ENCODE measurements around the gene TSPAN3.

TSPAN3 gene

GRCh38 chr15:77071305-77072223, 655 bp upstream of the TSPAN3 start:
- Histone ChIP-seq H3K36me3 (ENCODE audit: control insufficient read depth, insufficient read depth, low read length) (no peaks in the 10 kb centered on the region), H2BK15ac (replicated peaks; ENCODE audit: low read depth) (no peak overlapping the region), H3K4me2 (ENCODE audit: low read length) (no peak overlapping the region), H4K8ac (ENCODE audit: low read depth, low read length) (peak overlapping the region; percentile 68), H3K9ac (ENCODE audit: low read length) (no peak overlapping the region), H2BK120ac (ENCODE audit: low read depth, low read length) (no peak overlapping the region), H3K23ac (ENCODE audit: low read length) (no peak overlapping the region), H3K4ac (ENCODE audit: low read depth, low read length) (no peak overlapping the region), H3K27me3 (ENCODE audit: insufficient read depth, low read length, poor library complexity) (no peaks in the 10 kb centered on the region), H2BK5ac (ENCODE audit: low read length) (no peak overlapping the region), H3K4me1 (ENCODE audit: control insufficient read depth, low read depth, low read length) (peaks cover 3% of the 10 kb centered on the region), H3K56ac (ENCODE audit: low read length) (peak overlapping the region; percentile 18), H2AK5ac (ENCODE audit: low read length) (no peak overlapping the region), H3K79me2 (ENCODE audit: control insufficient read depth, insufficient read depth, low read length) (peaks cover 16% of the 10 kb centered on the region), H3K27ac (ENCODE audit: low read depth, low read length) (no peak overlapping the region), H3K18ac (ENCODE audit: low read length) (no peak overlapping the region), H3K4me3 (ENCODE audit: low read length) (no peak overlapping the region), H3K79me1 (ENCODE audit: low read length) (peaks cover 11% of the 10 kb centered on the region), H4K5ac (ENCODE audit: low read length) (no peak overlapping the region)
- WGBS (ENCODE audit: extremely low coverage, insufficient coverage, low lambda C conversion rate): no CpG with 5 or more reads among the region's 15 CpGs
- DNase-seq: no peak

- Histone ChIP-seq H3K18ac (ENCODE audit: low read length) (peak overlapping the region; percentile 93), H3K36me3 (ENCODE audit: control insufficient read depth, insufficient read depth, low read length) (no peaks in the 10 kb centered on the region), H3K9ac (ENCODE audit: low read length) (peak overlapping the region; percentile 88), H3K4me2 (ENCODE audit: low read length) (peak overlapping the region; percentile 34), H3K56ac (ENCODE audit: low read length) (peak overlapping the region; percentile 97), H2BK120ac (ENCODE audit: low read depth, low read length) (no peak overlapping the region), H4K8ac (ENCODE audit: low read depth, low read length) (no peak overlapping the region), H2BK5ac (ENCODE audit: low read length) (no peak overlapping the region), H3K27me3 (ENCODE audit: insufficient read depth, low read length, poor library complexity) (no peaks in the 10 kb centered on the region), H4K5ac (ENCODE audit: low read length) (no peak overlapping the region), H3K27ac (ENCODE audit: low read depth, low read length) (no peak overlapping the region), H2BK15ac (replicated peaks; ENCODE audit: low read depth) (no peak overlapping the region), H3K79me2 (ENCODE audit: control insufficient read depth, insufficient read depth, low read length) (peaks cover 16% of the 10 kb centered on the region), H3K79me1 (ENCODE audit: low read length) (peaks cover 11% of the 10 kb centered on the region), H3K23ac (ENCODE audit: low read length) (no peak overlapping the region), H3K4ac (ENCODE audit: low read depth, low read length) (no peak overlapping the region), H3K4me1 (ENCODE audit: control insufficient read depth, low read depth, low read length) (peaks cover 3% of the 10 kb centered on the region), H2AK5ac (ENCODE audit: low read length) (no peak overlapping the region), H3K4me3 (ENCODE audit: low read length) (peak overlapping the region; percentile 81)
- no CpG with 5 or more reads among the region's 18 CpGs for WGBS (ENCODE audit: extremely low coverage, insufficient coverage, low lambda C conversion rate)
- DNase-seq: no peak
Measured at GRCh38 chr15:77070180-77070494, 772 bp downstream of the TSPAN3 start.

GRCh38 chr15:77069521-77070121, 1.3 kb downstream of the TSPAN3 start:
- no peak for DNase-seq
- H3K18ac ChIP-seq (ENCODE audit: low read length): no peak overlapping the region
- WGBS (ENCODE audit: extremely low coverage, insufficient coverage, low lambda C conversion rate): no CpG with 5 or more reads among the region's 13 CpGs
- H3K79me2 ChIP-seq (ENCODE audit: control insufficient read depth, insufficient read depth, low read length): peaks cover 16% of the 10 kb centered on the region
- peaks cover 11% of the 10 kb centered on the region for H3K79me1 ChIP-seq (ENCODE audit: low read length)
- H2BK15ac ChIP-seq (replicated peaks; ENCODE audit: low read depth): no peak overlapping the region
- no peak overlapping the region for H4K8ac ChIP-seq (ENCODE audit: low read depth, low read length)
- peak overlapping the region; percentile 34 for H3K4me2 ChIP-seq (ENCODE audit: low read length)
- H3K4me1 ChIP-seq (ENCODE audit: control insufficient read depth, low read depth, low read length): peaks cover 3% of the 10 kb centered on the region
- H3K9ac ChIP-seq (ENCODE audit: low read length): peak overlapping the region; percentile 88
- H3K27me3 ChIP-seq (ENCODE audit: insufficient read depth, low read length, poor library complexity): no peaks in the 10 kb centered on the region
- H3K4ac ChIP-seq (ENCODE audit: low read depth, low read length): no peak overlapping the region
- peak overlapping the region; percentile 97 for H3K56ac ChIP-seq (ENCODE audit: low read length)
- H2AK5ac ChIP-seq (ENCODE audit: low read length): no peak overlapping the region
- H2BK120ac ChIP-seq (ENCODE audit: low read depth, low read length): no peak overlapping the region
- no peak overlapping the region for H3K4me3 ChIP-seq (ENCODE audit: low read length)
- H2BK5ac ChIP-seq (ENCODE audit: low read length): no peak overlapping the region
- H4K5ac ChIP-seq (ENCODE audit: low read length): no peak overlapping the region
- H3K27ac ChIP-seq (ENCODE audit: low read depth, low read length): no peak overlapping the region
- H3K23ac ChIP-seq (ENCODE audit: low read length): no peak overlapping the region
- no peaks in the 10 kb centered on the region for H3K36me3 ChIP-seq (ENCODE audit: control insufficient read depth, insufficient read depth, low read length)

- Histone ChIP-seq H3K9ac (ENCODE audit: low read length) (no peak overlapping the region), H3K23ac (ENCODE audit: low read length) (no peak overlapping the region), H3K27ac (ENCODE audit: low read depth, low read length) (no peak overlapping the region), H2BK15ac (replicated peaks; ENCODE audit: low read depth) (no peak overlapping the region), H3K4me3 (ENCODE audit: low read length) (no peak overlapping the region), H4K5ac (ENCODE audit: low read length) (no peak overlapping the region), H2BK120ac (ENCODE audit: low read depth, low read length) (no peak overlapping the region), H3K79me2 (ENCODE audit: control insufficient read depth, insufficient read depth, low read length) (peaks cover 16% of the 10 kb centered on the region), H3K79me1 (ENCODE audit: low read length) (peaks cover 13% of the 10 kb centered on the region), H2AK5ac (ENCODE audit: low read length) (no peak overlapping the region), H3K56ac (ENCODE audit: low read length) (no peak overlapping the region), H3K36me3 (ENCODE audit: control insufficient read depth, insufficient read depth, low read length) (no peaks in the 10 kb centered on the region), H3K4ac (ENCODE audit: low read depth, low read length) (no peak overlapping the region), H3K4me2 (ENCODE audit: low read length) (no peak overlapping the region), H4K8ac (ENCODE audit: low read depth, low read length) (no peak overlapping the region), H3K4me1 (ENCODE audit: control insufficient read depth, low read depth, low read length) (peaks cover 3% of the 10 kb centered on the region), H3K18ac (ENCODE audit: low read length) (no peak overlapping the region), H2BK5ac (ENCODE audit: low read length) (no peak overlapping the region), H3K27me3 (ENCODE audit: insufficient read depth, low read length, poor library complexity) (no peaks in the 10 kb centered on the region)
- WGBS (ENCODE audit: extremely low coverage, insufficient coverage, low lambda C conversion rate): no CpG with 5 or more reads among the region's 7 CpGs
- DNase-seq: no peak
Measured at GRCh38 chr15:77068633-77069032, 2.3 kb downstream of the TSPAN3 start.

GRCh38 chr15:77067691-77068367, 3.1 kb downstream of the TSPAN3 start:
- H2AK5ac ChIP-seq (ENCODE audit: low read length): no peak overlapping the region
- H3K56ac ChIP-seq (ENCODE audit: low read length): no peak overlapping the region
- no peaks in the 10 kb centered on the region for H3K36me3 ChIP-seq (ENCODE audit: control insufficient read depth, insufficient read depth, low read length)
- H2BK120ac ChIP-seq (ENCODE audit: low read depth, low read length): no peak overlapping the region
- H3K79me2 ChIP-seq (ENCODE audit: control insufficient read depth, insufficient read depth, low read length): peaks cover 16% of the 10 kb centered on the region
- peaks cover 3% of the 10 kb centered on the region for H3K4me1 ChIP-seq (ENCODE audit: control insufficient read depth, low read depth, low read length)
- no peak overlapping the region for H2BK15ac ChIP-seq (replicated peaks; ENCODE audit: low read depth)
- no peak overlapping the region for H3K4ac ChIP-seq (ENCODE audit: low read depth, low read length)
- no peak overlapping the region for H3K4me2 ChIP-seq (ENCODE audit: low read length)
- no peak overlapping the region for H3K27ac ChIP-seq (ENCODE audit: low read depth, low read length)
- no peak overlapping the region for H3K9ac ChIP-seq (ENCODE audit: low read length)
- DNase-seq: no peak
- H4K8ac ChIP-seq (ENCODE audit: low read depth, low read length): no peak overlapping the region
- no peak overlapping the region for H2BK5ac ChIP-seq (ENCODE audit: low read length)
- H3K4me3 ChIP-seq (ENCODE audit: low read length): no peak overlapping the region
- no CpG with 5 or more reads among the region's 3 CpGs for WGBS (ENCODE audit: extremely low coverage, insufficient coverage, low lambda C conversion rate)
- no peaks in the 10 kb centered on the region for H3K27me3 ChIP-seq (ENCODE audit: insufficient read depth, low read length, poor library complexity)
- H4K5ac ChIP-seq (ENCODE audit: low read length): no peak overlapping the region
- H3K23ac ChIP-seq (ENCODE audit: low read length): no peak overlapping the region
- H3K18ac ChIP-seq (ENCODE audit: low read length): no peak overlapping the region
- peaks cover 13% of the 10 kb centered on the region for H3K79me1 ChIP-seq (ENCODE audit: low read length)

All from mesendoderm (in vitro differentiated cells).